ENCODE measurements around the gene CEACAM6.

The CEACAM6 gene

DNA sequence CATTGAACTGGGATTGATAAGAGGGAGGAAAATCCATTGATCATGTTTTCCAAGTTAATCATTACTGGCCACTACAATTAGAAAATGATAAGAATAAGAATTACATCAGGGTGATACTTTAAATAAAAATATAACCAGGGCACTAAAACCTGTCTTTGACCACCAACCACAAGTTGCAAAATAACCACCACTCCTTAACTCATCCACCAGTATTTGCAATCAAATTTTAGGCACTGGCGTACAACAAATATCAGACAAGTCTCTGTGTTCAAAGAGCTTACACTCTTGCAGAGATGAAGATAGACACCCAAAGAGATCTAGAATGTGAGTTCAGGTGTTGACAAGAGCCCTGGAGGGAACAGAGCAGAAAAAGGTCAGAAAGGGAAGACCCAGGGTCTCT, 41.6 kb downstream of the CEACAM6 start:
- DNase-seq (ENCODE audit: low read depth), result no peak
- TF ChIP-seq, protein P1, sequence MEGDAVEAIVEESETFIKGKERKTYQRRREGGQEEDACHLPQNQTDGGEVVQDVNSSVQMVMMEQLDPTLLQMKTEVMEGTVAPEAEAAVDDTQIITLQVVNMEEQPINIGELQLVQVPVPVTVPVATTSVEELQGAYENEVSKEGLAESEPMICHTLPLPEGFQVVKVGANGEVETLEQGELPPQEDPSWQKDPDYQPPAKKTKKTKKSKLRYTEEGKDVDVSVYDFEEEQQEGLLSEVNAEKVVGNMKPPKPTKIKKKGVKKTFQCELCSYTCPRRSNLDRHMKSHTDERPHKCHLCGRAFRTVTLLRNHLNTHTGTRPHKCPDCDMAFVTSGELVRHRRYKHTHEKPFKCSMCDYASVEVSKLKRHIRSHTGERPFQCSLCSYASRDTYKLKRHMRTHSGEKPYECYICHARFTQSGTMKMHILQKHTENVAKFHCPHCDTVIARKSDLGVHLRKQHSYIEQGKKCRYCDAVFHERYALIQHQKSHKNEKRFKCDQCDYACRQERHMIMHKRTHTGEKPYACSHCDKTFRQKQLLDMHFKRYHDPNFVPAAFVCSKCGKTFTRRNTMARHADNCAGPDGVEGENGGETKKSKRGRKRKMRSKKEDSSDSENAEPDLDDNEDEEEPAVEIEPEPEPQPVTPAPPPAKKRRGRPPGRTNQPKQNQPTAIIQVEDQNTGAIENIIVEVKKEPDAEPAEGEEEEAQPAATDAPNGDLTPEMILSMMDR (IDR thresholded peaks at IDR 0.05; ENCODE audit: low read depth, low read length, missing control alignments), result no peak
- no peak overlapping the region for H3K4me3 ChIP-seq (ENCODE audit: low read depth, low read length)

- H3K4me3 ChIP-seq (ENCODE audit: low read depth, low read length), result no peak overlapping the region
- DNase-seq (ENCODE audit: low read depth), result no peak
- TF ChIP-seq, protein P1 (IDR thresholded peaks at IDR 0.05; ENCODE audit: low read depth, low read length, missing control alignments), result no peak
Measured at GRCh38 chr19:41799444-41800000, 44.2 kb downstream of the CEACAM6 start.

DNA sequence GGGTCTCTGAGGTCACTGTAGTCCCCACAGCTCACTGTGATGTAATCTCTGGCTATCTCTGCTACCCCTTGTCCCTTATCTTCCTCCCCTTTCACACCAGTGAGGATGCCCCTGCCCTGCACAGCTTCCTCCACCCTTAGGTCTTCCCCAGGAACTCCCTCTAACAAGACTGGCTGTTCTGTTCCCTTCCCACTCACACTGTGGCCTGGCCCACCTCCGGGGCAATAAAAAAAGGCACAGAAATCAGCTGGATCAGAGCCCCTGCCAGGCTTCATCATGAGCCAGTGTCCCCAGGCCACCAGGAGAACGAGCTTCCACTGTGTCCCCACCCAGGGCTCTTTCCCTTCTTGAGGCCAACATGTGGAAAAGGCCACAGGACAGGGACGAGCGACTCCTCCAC, 45.7 kb downstream of the CEACAM6 start:
- TF ChIP-seq, protein P1 (IDR thresholded peaks at IDR 0.05; ENCODE audit: low read depth, low read length, missing control alignments), result no peak
- DNase-seq (ENCODE audit: low read depth), result no peak

GRCh38 chr19:41801792-41802211, 46.5 kb downstream of the CEACAM6 start:
- TF ChIP-seq, protein P1 (IDR thresholded peaks at IDR 0.05; ENCODE audit: low read depth, low read length, missing control alignments), result no peak
- no peak for DNase-seq (ENCODE audit: low read depth)
- no peak overlapping the region for H3K4me3 ChIP-seq (ENCODE audit: low read depth, low read length)

More for the DNA sequence above, 45.7 kb downstream of the CEACAM6 start:
- H3K4me3 ChIP-seq (ENCODE audit: low read depth, low read length), result no peak overlapping the region

- no peak for DNase-seq (ENCODE audit: low read depth)
- H3K4me3 ChIP-seq (ENCODE audit: low read depth, low read length), result no peak overlapping the region
- TF ChIP-seq, protein P1 (IDR thresholded peaks at IDR 0.05; ENCODE audit: low read depth, low read length, missing control alignments), result no peak
Measured at GRCh38 chr19:41802770-41803169, 47.4 kb downstream of the CEACAM6 start.

- TF ChIP-seq, protein P1 (IDR thresholded peaks at IDR 0.05; ENCODE audit: low read depth, low read length, missing control alignments), result no peak
- no peak overlapping the region for H3K4me3 ChIP-seq (ENCODE audit: low read depth, low read length)
Measured at GRCh38 chr19:41804336-41804735, 49.0 kb downstream of the CEACAM6 start.

DNA sequence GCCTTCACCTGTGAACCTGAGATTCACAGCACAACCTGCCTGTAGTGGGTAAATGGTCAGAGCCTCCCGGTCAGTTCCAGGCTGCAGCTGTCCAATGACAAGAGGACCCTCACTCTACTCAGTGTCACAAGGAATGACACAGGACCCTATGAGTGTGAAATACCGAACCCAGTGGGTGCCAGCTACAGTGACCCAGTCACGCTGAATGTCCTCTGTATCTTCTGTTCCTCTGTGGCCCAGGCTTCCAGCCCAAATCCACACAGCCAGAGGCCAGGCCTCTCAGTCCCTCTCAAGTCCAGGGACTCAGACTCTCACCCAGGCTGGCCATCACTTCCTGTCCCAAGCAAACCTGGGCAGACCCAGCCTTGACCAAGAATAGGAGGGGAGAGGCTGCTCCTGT, 51.8 kb downstream of the CEACAM6 start:
- no peak for DNase-seq (ENCODE audit: low read depth)
- TF ChIP-seq, protein P1 (IDR thresholded peaks at IDR 0.05; ENCODE audit: low read depth, low read length, missing control alignments), result no peak

More at GRCh38 chr19:41804336-41804735, 49.0 kb downstream of the CEACAM6 start:
- no peak for DNase-seq (ENCODE audit: low read depth)

More for the DNA sequence above, 51.8 kb downstream of the CEACAM6 start:
- H3K4me3 ChIP-seq (ENCODE audit: low read depth, low read length), result no peak overlapping the region
